ENCODE measurements around the gene IL11RA. TPM values are rescaled to one million over a fixed set of nuclear protein-coding genes. Genes with fewer than 3 reads are reported as not detected.

IL11RA gene
- total and polyA plus RNA-seq, 2 of the 8 experiments (the other 6 are each of a cell fraction or from before 2014, with no cell fraction given), result 5.5 to 9.1 TPM

DNA sequence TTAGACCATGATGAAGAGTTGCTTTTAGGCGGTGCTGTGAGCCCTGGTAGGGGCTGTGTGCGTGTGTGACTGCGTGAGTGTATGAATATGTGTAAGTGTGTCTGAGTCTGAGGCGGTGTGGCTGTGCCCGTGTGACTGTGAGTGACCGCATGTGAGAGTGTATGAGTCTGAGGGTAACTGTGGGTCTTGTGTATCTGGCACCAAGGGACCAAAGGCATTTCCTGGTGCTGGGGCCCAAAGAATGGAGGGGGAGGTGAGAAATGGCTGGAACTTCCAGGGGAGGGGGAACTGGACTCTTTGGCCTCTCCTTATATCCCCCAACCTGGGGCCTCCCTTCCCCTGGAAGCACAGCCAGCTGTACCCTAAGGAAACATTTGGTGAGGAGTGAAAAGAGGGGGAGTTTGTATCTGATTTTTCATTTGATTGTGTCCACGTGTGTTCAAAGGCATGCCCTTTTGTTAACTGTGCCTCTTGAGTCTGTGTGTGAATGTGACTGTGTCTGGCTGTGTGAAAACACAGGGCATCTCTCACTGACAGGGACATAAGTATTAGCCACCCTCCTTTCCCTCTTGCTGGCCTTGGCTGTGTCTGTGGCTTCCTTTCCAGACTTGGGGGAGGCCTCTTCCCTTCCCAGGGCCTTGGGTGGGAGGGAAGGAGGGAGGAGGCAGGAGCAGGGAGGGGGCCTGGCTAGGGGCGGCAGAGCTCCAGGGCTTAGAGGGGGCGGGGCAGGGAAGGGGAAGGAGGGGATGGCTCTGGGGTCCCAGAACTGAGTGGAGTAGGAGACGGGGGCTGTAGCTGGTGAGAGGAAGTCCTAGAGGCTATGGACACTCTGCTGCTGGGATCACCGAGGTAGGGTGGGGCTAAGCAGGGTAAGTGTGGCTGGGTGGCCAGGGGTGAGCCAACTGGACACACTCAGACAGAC is 1.4 kb downstream of the IL11RA start:
- peak overlapping the region; percentile 75; the same call in 1 of the 2 replicates for H2AK5ac ChIP-seq (ENCODE audit: low read depth, low read length)
- peak overlapping the region; percentile 87 for H3K18ac ChIP-seq (ENCODE audit: extremely low read depth, low read length)
- H3K4me3 ChIP-seq (ENCODE audit: extremely low read depth in 1 of 4, insufficient read depth in 2 of 4, low read depth in 3 of 4, low read length in 4 of 4), result no peak overlapping the region
- no peaks in the 10 kb centered on the region for H3K79me1 ChIP-seq (ENCODE audit: low read depth, low read length)
- H4K91ac ChIP-seq (replicated peaks; ENCODE audit: insufficient read length, low read length), result peak overlapping the region; percentile 75
- no peak overlapping the region for H3K14ac ChIP-seq (ENCODE audit: insufficient read length)
- FAIRE-seq, result no peak
- H3K56ac ChIP-seq (replicated peaks; ENCODE audit: insufficient read length, low read depth, low read length), result no peak overlapping the region
- peaks cover 4% of the 10 kb centered on the region for H3K23me2 ChIP-seq (ENCODE audit: low read depth, low read length)
- H2BK5ac ChIP-seq (ENCODE audit: low read depth, low read length), result peak overlapping the region; percentile 68; the same call in 1 of the 2 replicates
- DNase-seq (ENCODE audit: low read depth in 1 of 2, low spot score in 2 of 2), result no peak
- no peaks in the 10 kb centered on the region; a peak in 1 of 7 replicates for H3K27me3 ChIP-seq (replicated peaks in 1 of 4; ENCODE audit: control insufficient read depth in 3 of 4, extremely low read depth in 1 of 4, insufficient read depth in 3 of 4, low read length in 3 of 4)
- H3K36me3 ChIP-seq (ENCODE audit: control insufficient read depth in 2 of 4, insufficient read depth in 4 of 4, low read length in 3 of 4), result peaks cover 3 to 17% (median 8%) of the 10 kb centered on the region in 4 experiments; a peak in 7 of 8 replicates
- H3K4me1 ChIP-seq (replicated peaks in 1 of 4; ENCODE audit: control insufficient read depth in 3 of 4, insufficient read depth in 4 of 4, low read length in 3 of 4), result peaks cover 5 to 22% (median 10%) of the 10 kb centered on the region in 4 experiments; a peak in 6 of 7 replicates
- H3K4ac ChIP-seq (replicated peaks; ENCODE audit: insufficient read length, low read depth, low read length), result peak overlapping the region; percentile 12
- H2BK20ac ChIP-seq (ENCODE audit: low read length), result no peak overlapping the region; the same call in 1 of the 2 replicates
- H2BK120ac ChIP-seq (replicated peaks; ENCODE audit: low read depth, low read length), result no peak overlapping the region
- no peak overlapping the region for H3K23ac ChIP-seq (ENCODE audit: insufficient read length)
- 0 out of 4 replicates have a peak, but pooled peaks cover 0 to under 1% of the 10 kb centered on the region in 2 experiments for H3K79me2 ChIP-seq (ENCODE audit: control insufficient read depth in 1 of 2, insufficient read depth in 2 of 2, low read length in 2 of 2)
- ChIA-PET POLR2A (ENCODE audit: partially characterized antibody) (interaction anchor here (1.2 to 12.8 kb wide), 6 partner anchors 8 to 61 kb away, joined by 3 to 127 read pairs (median 4); partner anchors contain the start of genes ARID3C, CCL27 and SIGMAR1), CTCF (ENCODE audit: partially characterized antibody) (interaction anchor here (1.4 to 15.2 kb wide), 4 partner anchors 8 to 22 kb away, joined by 4 to 277 read pairs (median 14); partner anchors contain the start of genes GALT and SIGMAR1)
- H4K20me1 ChIP-seq (replicated peaks in 1 of 2; ENCODE audit: control insufficient read depth in 1 of 2, insufficient read depth in 2 of 2, low read length in 2 of 2), result peaks cover 0 to 4% of the 10 kb centered on the region in 2 experiments
- H3K4me2 ChIP-seq (ENCODE audit: insufficient read depth in 1 of 2, low read depth in 2 of 2, low read length in 2 of 2), result peak overlapping the region; percentile 16 to 77; a peak in 1 of 4 replicates
- H2BK15ac ChIP-seq (ENCODE audit: low read length), result peak overlapping the region; percentile 92
- TF ChIP-seq, protein P1, sequence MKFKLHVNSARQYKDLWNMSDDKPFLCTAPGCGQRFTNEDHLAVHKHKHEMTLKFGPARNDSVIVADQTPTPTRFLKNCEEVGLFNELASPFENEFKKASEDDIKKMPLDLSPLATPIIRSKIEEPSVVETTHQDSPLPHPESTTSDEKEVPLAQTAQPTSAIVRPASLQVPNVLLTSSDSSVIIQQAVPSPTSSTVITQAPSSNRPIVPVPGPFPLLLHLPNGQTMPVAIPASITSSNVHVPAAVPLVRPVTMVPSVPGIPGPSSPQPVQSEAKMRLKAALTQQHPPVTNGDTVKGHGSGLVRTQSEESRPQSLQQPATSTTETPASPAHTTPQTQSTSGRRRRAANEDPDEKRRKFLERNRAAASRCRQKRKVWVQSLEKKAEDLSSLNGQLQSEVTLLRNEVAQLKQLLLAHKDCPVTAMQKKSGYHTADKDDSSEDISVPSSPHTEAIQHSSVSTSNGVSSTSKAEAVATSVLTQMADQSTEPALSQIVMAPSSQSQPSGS (IDR thresholded peaks at IDR 0.05; ENCODE audit: low read length), result no peak
- no peak for TF ChIP-seq JUN (IDR thresholded peaks at IDR 0.05; ENCODE audit: low read depth, low read length)
- TF ChIP-seq RNF2 (IDR thresholded peaks at IDR 0.05; ENCODE audit: borderline replicate concordance, low read depth, low read length, missing control alignments, poor library complexity, severe bottlenecking), result no peak
- TF ChIP-seq RXRA (IDR thresholded peaks at IDR 0.05; ENCODE audit: insufficient read depth, low read depth, low read length), result no peak
- TF ChIP-seq KDM4A (IDR thresholded peaks at IDR 0.05; ENCODE audit: low read depth, low read length, severe bottlenecking), result no peak
- TF ChIP-seq SP4 (IDR thresholded peaks at IDR 0.05; ENCODE audit: low read length), result no peak
- 77% methylated on average over 9 of the region's 11 CpGs; no CpG with 5 or more reads in 1 of the 2 experiments for WGBS, 2 experiments (ENCODE audit: extremely low coverage in 1 of 2, insufficient coverage in 1 of 2, insufficient read length in 1 of 2, insufficient replicate concordance in 2 of 2, low coverage in 1 of 2, low lambda C conversion rate in 2 of 2, missing lambda C conversion rate in 1 of 2)
- no peak overlapping the region for H2AFZ ChIP-seq (ENCODE audit: low read length)
- H3K9me3 ChIP-seq (ENCODE audit: insufficient read depth in 2 of 2, low read depth in 1 of 2, low read length in 1 of 2), result no peaks in the 10 kb centered on the region
- H4K8ac ChIP-seq (ENCODE audit: extremely low read depth, insufficient read depth, low read length), result no peak overlapping the region; the same call in 1 of the 2 replicates
- H3K27ac ChIP-seq (ENCODE audit: low read depth, low read length), result no peak overlapping the region
- H3K9ac ChIP-seq (replicated peaks in 1 of 4; ENCODE audit: extremely low read depth in 1 of 4, low read depth in 3 of 4, low read length in 3 of 4), result no peak overlapping the region; a peak in 1 of 7 replicates
- no peak overlapping the region for H4K5ac ChIP-seq (ENCODE audit: insufficient read length, low read depth, low read length)
- peak overlapping the region; percentile 77; the same call in 1 of the 2 replicates for H2BK12ac ChIP-seq (ENCODE audit: low read depth, low read length)

Measured in H1 (cell line).